Measurements from ENCODE around the gene ZDHHC1.

ZDHHC1 gene

GRCh38 chr16:67395105-67395457 is 21.2 kb downstream of the ZDHHC1 start:
- Histone ChIP-seq H3K4me2 (ENCODE audit: low read length) (no peak overlapping the region), H3K27me3 (ENCODE audit: control insufficient read depth, insufficient read depth, low read length) (peaks cover 9% of the 10 kb centered on the region), H3K4me1 (ENCODE audit: control insufficient read depth, insufficient read depth, low read length) (peaks cover 41% of the 10 kb centered on the region), H3K36me3 (ENCODE audit: insufficient read depth, low read length) (no peaks in the 10 kb centered on the region), H3K9ac (ENCODE audit: low read depth, low read length) (no peak overlapping the region), H3K9me3 (replicated peaks; ENCODE audit: low read length) (no peaks in the 10 kb centered on the region), H3K4me3 (ENCODE audit: low read length) (no peak overlapping the region)

GRCh38 chr16:67394155-67395104 is 21.8 kb downstream of the ZDHHC1 start:
- Histone ChIP-seq H3K36me3 (ENCODE audit: insufficient read depth, low read length) (no peaks in the 10 kb centered on the region), H3K9ac (ENCODE audit: low read depth, low read length) (peak overlapping the region; percentile 72), H3K27me3 (ENCODE audit: control insufficient read depth, insufficient read depth, low read length) (peaks cover 9% of the 10 kb centered on the region), H3K9me3 (replicated peaks; ENCODE audit: low read length) (no peaks in the 10 kb centered on the region), H3K4me1 (ENCODE audit: control insufficient read depth, insufficient read depth, low read length) (peaks cover 36% of the 10 kb centered on the region), H3K4me2 (ENCODE audit: low read length) (peak overlapping the region; percentile 87), H3K4me3 (ENCODE audit: low read length) (no peak overlapping the region)

GRCh38 chr16:67393788-67394154 is 22.5 kb downstream of the ZDHHC1 start:
- H3K9ac ChIP-seq (ENCODE audit: low read depth, low read length): peak overlapping the region; percentile 72
- peaks cover 37% of the 10 kb centered on the region for H3K4me1 ChIP-seq (ENCODE audit: control insufficient read depth, insufficient read depth, low read length)
- no peaks in the 10 kb centered on the region for H3K9me3 ChIP-seq (replicated peaks; ENCODE audit: low read length)
- peak overlapping the region; percentile 68 for H3K4me3 ChIP-seq (ENCODE audit: low read length)
- no peaks in the 10 kb centered on the region for H3K36me3 ChIP-seq (ENCODE audit: insufficient read depth, low read length)
- H3K27me3 ChIP-seq (ENCODE audit: control insufficient read depth, insufficient read depth, low read length): peaks cover 9% of the 10 kb centered on the region
- peak overlapping the region; percentile 87 for H3K4me2 ChIP-seq (ENCODE audit: low read length)

- no peaks in the 10 kb centered on the region for H3K9me3 ChIP-seq (replicated peaks; ENCODE audit: low read length)
- no peaks in the 10 kb centered on the region for H3K36me3 ChIP-seq (ENCODE audit: insufficient read depth, low read length)
- peak within 1 kb of the TSS; percentile 87 for H3K4me2 ChIP-seq (ENCODE audit: low read length)
- peaks cover 11% of the 10 kb centered on the region for H3K27me3 ChIP-seq (ENCODE audit: control insufficient read depth, insufficient read depth, low read length)
- peak within 1 kb of the TSS; percentile 68 for H3K4me3 ChIP-seq (ENCODE audit: low read length)
- H3K9ac ChIP-seq (ENCODE audit: low read depth, low read length): peak within 1 kb of the TSS; percentile 72
- peaks cover 37% of the 10 kb centered on the region for H3K4me1 ChIP-seq (ENCODE audit: control insufficient read depth, insufficient read depth, low read length)
Measured at GRCh38 chr16:67393111-67393787, 23.0 kb downstream of the ZDHHC1 start, which contains the start of gene TPPP3. Gene TPPP3, minus strand, starts transcription at chr16:67393498. Its CDS starts 2,387 bp downstream, at chr16:67391111.

GRCh38 chr16:67392301-67393059 is 23.8 kb downstream of the ZDHHC1 start:
- Histone ChIP-seq H3K4me3 (ENCODE audit: low read length) (peak overlapping the region; percentile 68), H3K36me3 (ENCODE audit: insufficient read depth, low read length) (no peaks in the 10 kb centered on the region), H3K4me1 (ENCODE audit: control insufficient read depth, insufficient read depth, low read length) (peaks cover 35% of the 10 kb centered on the region), H3K9me3 (replicated peaks; ENCODE audit: low read length) (no peaks in the 10 kb centered on the region), H3K4me2 (ENCODE audit: low read length) (peak overlapping the region; percentile 87), H3K27me3 (ENCODE audit: control insufficient read depth, insufficient read depth, low read length) (peaks cover 19% of the 10 kb centered on the region), H3K9ac (ENCODE audit: low read depth, low read length) (peak overlapping the region; percentile 72)

- Histone ChIP-seq H3K36me3 (ENCODE audit: insufficient read depth, low read length) (no peaks in the 10 kb centered on the region), H3K4me2 (ENCODE audit: low read length) (no peak overlapping the region), H3K4me3 (ENCODE audit: low read length) (no peak overlapping the region), H3K9me3 (replicated peaks; ENCODE audit: low read length) (no peaks in the 10 kb centered on the region), H3K4me1 (ENCODE audit: control insufficient read depth, insufficient read depth, low read length) (peaks cover 28% of the 10 kb centered on the region), H3K9ac (ENCODE audit: low read depth, low read length) (no peak overlapping the region), H3K27me3 (ENCODE audit: control insufficient read depth, insufficient read depth, low read length) (peaks cover 26% of the 10 kb centered on the region)
Measured at GRCh38 chr16:67391424-67392300, 24.6 kb downstream of the ZDHHC1 start.

GRCh38 chr16:67390816-67391423 is 25.4 kb downstream of the ZDHHC1 start:
- Histone ChIP-seq H3K9ac (ENCODE audit: low read depth, low read length) (no peak overlapping the region), H3K27me3 (ENCODE audit: control insufficient read depth, insufficient read depth, low read length) (peaks cover 26% of the 10 kb centered on the region), H3K36me3 (ENCODE audit: insufficient read depth, low read length) (no peaks in the 10 kb centered on the region), H3K4me3 (ENCODE audit: low read length) (no peak overlapping the region), H3K4me1 (ENCODE audit: control insufficient read depth, insufficient read depth, low read length) (peaks cover 20% of the 10 kb centered on the region), H3K9me3 (replicated peaks; ENCODE audit: low read length) (no peaks in the 10 kb centered on the region), H3K4me2 (ENCODE audit: low read length) (no peak overlapping the region)

- no peak overlapping the region for H3K4me3 ChIP-seq (ENCODE audit: low read length)
- no peak overlapping the region for H3K9ac ChIP-seq (ENCODE audit: low read depth, low read length)
- no peaks in the 10 kb centered on the region for H3K9me3 ChIP-seq (replicated peaks; ENCODE audit: low read length)
- H3K36me3 ChIP-seq (ENCODE audit: insufficient read depth, low read length): no peaks in the 10 kb centered on the region
- no peak overlapping the region for H3K4me2 ChIP-seq (ENCODE audit: low read length)
- H3K4me1 ChIP-seq (ENCODE audit: control insufficient read depth, insufficient read depth, low read length): peaks cover 16% of the 10 kb centered on the region
- H3K27me3 ChIP-seq (ENCODE audit: control insufficient read depth, insufficient read depth, low read length): peaks cover 33% of the 10 kb centered on the region
Measured at GRCh38 chr16:67389911-67390815, 26.1 kb downstream of the ZDHHC1 start.

- no peaks in the 10 kb centered on the region for H3K9me3 ChIP-seq (replicated peaks; ENCODE audit: low read length)
- peaks cover 11% of the 10 kb centered on the region for H3K4me1 ChIP-seq (ENCODE audit: control insufficient read depth, insufficient read depth, low read length)
- no peak overlapping the region for H3K9ac ChIP-seq (ENCODE audit: low read depth, low read length)
- peaks cover 38% of the 10 kb centered on the region for H3K27me3 ChIP-seq (ENCODE audit: control insufficient read depth, insufficient read depth, low read length)
- no peak overlapping the region for H3K4me3 ChIP-seq (ENCODE audit: low read length)
- H3K4me2 ChIP-seq (ENCODE audit: low read length): no peak overlapping the region
- H3K36me3 ChIP-seq (ENCODE audit: insufficient read depth, low read length): no peaks in the 10 kb centered on the region
Measured at GRCh38 chr16:67388591-67388990, 27.7 kb downstream of the ZDHHC1 start.

- Histone ChIP-seq H3K27me3 (ENCODE audit: control insufficient read depth, insufficient read depth, low read length) (peaks cover 38% of the 10 kb centered on the region), H3K4me2 (ENCODE audit: low read length) (no peak overlapping the region)
Measured at GRCh38 chr16:67388191-67388590, 28.1 kb downstream of the ZDHHC1 start.

More at GRCh38 chr16:67388191-67388590, 28.1 kb downstream of the ZDHHC1 start:
- Histone ChIP-seq H3K4me1 (ENCODE audit: control insufficient read depth, insufficient read depth, low read length) (peaks cover 9% of the 10 kb centered on the region), H3K9me3 (replicated peaks; ENCODE audit: low read length) (no peaks in the 10 kb centered on the region), H3K4me3 (ENCODE audit: low read length) (no peak overlapping the region), H3K36me3 (ENCODE audit: insufficient read depth, low read length) (no peaks in the 10 kb centered on the region), H3K9ac (ENCODE audit: low read depth, low read length) (no peak overlapping the region)

Measured in skeletal muscle satellite cell (primary cell).